K562 (cell line): Measurements from ENCODE around the gene P4HB.

Source experiments
- CTCF ChIP-seq, 3 experiments: IDR thresholded peaks in 2 of 3; conservative IDR thresholded peaks in 1 of 3; 2 replicates each; pipeline ENCODE4 v1.5.1; 2011 to 2012; ENCODE audit warnings: low read length in 3 of 3, mild to moderate bottlenecking in 3 of 3, control low read depth in 2 of 3, improper control_type of control experiment in 1 of 3, inconsistent platforms in 1 of 3, low read depth in 1 of 3, mixed read lengths in 1 of 3, moderate library complexity in 1 of 3; ENCODE audit not compliant: insufficient read depth in 2 of 3
- EP300 ChIP-seq: IDR thresholded peaks from 2 replicates; pipeline ENCODE4 v1.6.1; 2012; ENCODE audit warnings: low read length, improper control_type of control experiment
- MBD1 ChIP-seq: fragments of 250-450 bp; sonication (Bioruptor Pico); IDR thresholded peaks from 2 replicates; pipeline ENCODE4 v1.8.0; 2022; ENCODE audit warnings: inconsistent platforms
- MYC ChIP-seq, 2 experiments: fragments of 250-450 bp in 1 of 2; sonication (Bioruptor Pico) in 1 of 2; IDR thresholded peaks; 2 replicates each; pipeline versions ENCODE4 v1.5.1 to v1.6.1; 2012 to 2021; ENCODE audit warnings: low read depth in 2 of 2, borderline replicate concordance in 1 of 2, improper control_type of control experiment in 1 of 2, low read length in 1 of 2, mild to moderate bottlenecking in 1 of 2, moderate library complexity in 1 of 2
- POLR2AphosphoS5 ChIP-seq: IDR thresholded peaks from 2 replicates; pipeline ENCODE4 v1.6.1; 2011; ENCODE audit warnings: mild to moderate bottlenecking, low read depth, low read length, moderate library complexity; ENCODE audit not compliant: control insufficient read depth, insufficient read depth
- SAP30 ChIP-seq: fragments of 200-600 bp; sonication (generic); IDR thresholded peaks from 2 replicates; pipeline ENCODE4 v1.6.1; 2012; ENCODE audit warnings: borderline replicate concordance, low read depth, mild to moderate bottlenecking, moderate library complexity, low read length, control low read depth, inconsistent platforms; ENCODE audit not compliant: insufficient read depth, poor library complexity, severe bottlenecking
- TAF1 ChIP-seq: IDR thresholded peaks from 2 replicates; pipeline ENCODE4 v1.6.1; 2011; ENCODE audit warnings: mild to moderate bottlenecking, low read length, moderate library complexity; ENCODE audit not compliant: insufficient read depth, control insufficient read depth, severe bottlenecking; ENCODE audit errors: extremely low read depth
- TFAP4 ChIP-seq: sonication (generic); formaldehyde crosslinking; IDR thresholded peaks from 2 replicates; pipeline ENCODE4 v1.8.0; 2022; ENCODE audit warnings: missing genetic modification reagents, mild to moderate bottlenecking, moderate library complexity, borderline replicate concordance
- ZKSCAN8 ChIP-seq: fragments of 200-800 bp; sonication (Bioruptor generic); IDR thresholded peaks from 2 replicates; pipeline ENCODE4 v1.6.1; 2016; ENCODE audit warnings: missing genetic modification characterization, missing compliant biosample characterization
- ZNF121 ChIP-seq: sonication (generic); formaldehyde crosslinking; conservative IDR thresholded peaks from 2 replicates; pipeline ENCODE4 v1.8.0; 2022; ENCODE audit warnings: missing genetic modification reagents

GRCh38 chr17:81860756-81861568, 627 bp upstream of the P4HB start:
- TF ChIP-seq ZNF121 (CRISPR knock-in tag) = no peak
- peak; percentile 88 for TF ChIP-seq SAP30
- TF ChIP-seq EP300 = no peak
- peak; percentile 85 for TF ChIP-seq TAF1
- no peak for TF ChIP-seq CTCF (IDR thresholded peaks at IDR 0.05 in 2 of 3, conservative IDR thresholded peaks at IDR 0.05 in 1 of 3; ENCODE audit: insufficient read depth in 2 of 3, low read depth in 1 of 3, low read length in 3 of 3)
- TF ChIP-seq MYC (IDR thresholded peaks at IDR 0.05; ENCODE audit: low read depth, low read length) = peak; percentile 91
- peak; percentile 84; the same call in 1 of the 2 replicates for TF ChIP-seq MYC (CRISPR knock-in tag; IDR thresholded peaks at IDR 0.05; ENCODE audit: borderline replicate concordance, low read depth)
- peak; percentile 19; the same call in 1 of the 2 replicates for TF ChIP-seq TFAP4
- peak; percentile 64 for TF ChIP-seq POLR2AphosphoS5
- TF ChIP-seq ZKSCAN8 (CRISPR knock-in tag) = peak; percentile 99
- TF ChIP-seq MBD1 (CRISPR knock-in tag) = no peak
